OCI-LY1 (cell line): ENCODE results near the gene FAM50A.

ENCODE experiments used
- CTCF ChIP-seq: fragments of 200-600 bp; sonication (generic), shearing (Covaris generic); IDR thresholded peaks from 2 replicates; pipeline ENCODE4 v1.5.1; 2017; ENCODE audit warnings: mild to moderate bottlenecking, antibody characterized with exemption, low read length, moderate library complexity, mixed read lengths
- EZH2 ChIP-seq: fragments of 200-600 bp; sonication (generic), shearing (Covaris generic); IDR thresholded peaks from 2 replicates; pipeline ENCODE4 v1.8.0; 2017; ENCODE audit warnings: borderline replicate concordance, mixed run types, mild to moderate bottlenecking, antibody characterized with exemption, low read length, moderate library complexity, mixed read lengths

GRCh38 chrX:154472685-154473632 is 29.0 kb downstream of the FAM50A start:
- no peak for TF ChIP-seq CTCF
- no peak for TF ChIP-seq EZH2
